ENCODE results near the gene KSR1. TPM values are rescaled to one million over a fixed set of nuclear protein-coding genes. Genes with fewer than 3 reads are reported as not detected.
"Not testable (repeated sequence)": the region's sequence is repeated elsewhere in the genome, so short reads cannot be mapped to it uniquely, and the experiment has no call there.

The KSR1 gene
- total RNA-seq, 1 donor from 2014 or later = 49.7 TPM

DNA sequence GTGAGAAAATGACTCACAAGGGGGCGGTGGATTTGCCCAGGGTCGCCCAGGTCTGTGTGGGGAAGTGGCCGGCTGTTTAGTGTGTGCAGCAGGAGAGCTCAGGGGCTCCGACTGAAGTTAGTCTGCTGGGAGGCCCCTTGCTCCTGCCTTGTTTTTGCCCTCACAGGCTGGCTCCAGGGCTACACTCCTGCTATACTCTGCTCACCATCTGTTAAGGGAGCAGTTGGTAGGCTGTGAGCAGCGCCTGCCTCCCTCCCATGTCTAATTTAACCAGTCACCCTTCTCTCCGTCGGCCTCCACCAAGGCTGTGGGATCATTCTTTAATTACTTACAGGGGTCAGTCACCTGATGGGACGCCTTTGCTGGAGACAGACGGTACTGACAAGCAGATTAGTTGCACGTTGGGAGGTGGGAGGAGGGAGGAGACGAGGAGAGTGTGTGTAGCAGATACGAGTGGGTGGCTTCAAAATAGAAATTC is 35.5 kb downstream of the KSR1 start:
- DNase-seq (ENCODE audit: extremely low read depth, low read depth, low spot score) = no peak

DNA sequence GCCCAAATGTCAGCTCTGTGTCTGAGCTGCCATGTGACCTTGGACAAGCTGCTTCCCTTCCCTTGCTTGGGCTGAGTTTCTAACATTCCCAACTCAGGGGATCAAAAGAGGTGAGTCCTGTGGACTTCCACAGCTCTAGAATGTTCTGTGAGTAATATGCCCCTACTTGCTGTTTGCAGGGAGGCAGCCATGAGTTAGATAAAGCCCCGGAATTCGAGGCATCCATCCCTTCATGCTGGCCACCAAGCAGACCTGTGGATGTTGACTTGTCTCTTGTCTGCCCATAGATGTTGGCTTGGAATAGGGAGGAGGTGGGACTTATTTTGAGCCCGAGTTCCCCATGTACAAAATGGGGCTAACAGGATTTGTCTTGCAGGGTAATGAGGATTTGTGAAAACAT is 36.2 kb downstream of the KSR1 start:
- DNase-seq (ENCODE audit: extremely low read depth, low read depth, low spot score) = no peak

DNA sequence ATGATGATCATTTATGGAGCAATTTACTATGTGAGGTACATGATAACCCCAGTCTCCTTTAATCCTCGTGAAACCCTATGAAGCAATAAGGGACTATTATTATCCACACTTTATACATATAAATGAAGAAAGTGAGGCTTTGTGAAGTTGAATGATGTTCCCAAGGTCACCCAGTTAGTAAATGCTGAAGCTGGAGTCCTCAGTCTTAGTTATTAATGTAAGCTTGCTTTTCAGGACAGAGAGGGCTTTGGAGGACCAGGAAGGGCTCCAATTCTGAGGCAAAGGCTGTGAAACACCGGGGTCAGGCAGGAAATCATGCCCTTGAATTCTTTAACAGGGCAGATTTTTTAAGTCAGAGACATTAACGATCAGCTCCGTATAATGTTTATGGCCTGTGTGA is 36.8 kb downstream of the KSR1 start:
- DNase-seq (ENCODE audit: extremely low read depth, low read depth, low spot score) = no peak

DNA sequence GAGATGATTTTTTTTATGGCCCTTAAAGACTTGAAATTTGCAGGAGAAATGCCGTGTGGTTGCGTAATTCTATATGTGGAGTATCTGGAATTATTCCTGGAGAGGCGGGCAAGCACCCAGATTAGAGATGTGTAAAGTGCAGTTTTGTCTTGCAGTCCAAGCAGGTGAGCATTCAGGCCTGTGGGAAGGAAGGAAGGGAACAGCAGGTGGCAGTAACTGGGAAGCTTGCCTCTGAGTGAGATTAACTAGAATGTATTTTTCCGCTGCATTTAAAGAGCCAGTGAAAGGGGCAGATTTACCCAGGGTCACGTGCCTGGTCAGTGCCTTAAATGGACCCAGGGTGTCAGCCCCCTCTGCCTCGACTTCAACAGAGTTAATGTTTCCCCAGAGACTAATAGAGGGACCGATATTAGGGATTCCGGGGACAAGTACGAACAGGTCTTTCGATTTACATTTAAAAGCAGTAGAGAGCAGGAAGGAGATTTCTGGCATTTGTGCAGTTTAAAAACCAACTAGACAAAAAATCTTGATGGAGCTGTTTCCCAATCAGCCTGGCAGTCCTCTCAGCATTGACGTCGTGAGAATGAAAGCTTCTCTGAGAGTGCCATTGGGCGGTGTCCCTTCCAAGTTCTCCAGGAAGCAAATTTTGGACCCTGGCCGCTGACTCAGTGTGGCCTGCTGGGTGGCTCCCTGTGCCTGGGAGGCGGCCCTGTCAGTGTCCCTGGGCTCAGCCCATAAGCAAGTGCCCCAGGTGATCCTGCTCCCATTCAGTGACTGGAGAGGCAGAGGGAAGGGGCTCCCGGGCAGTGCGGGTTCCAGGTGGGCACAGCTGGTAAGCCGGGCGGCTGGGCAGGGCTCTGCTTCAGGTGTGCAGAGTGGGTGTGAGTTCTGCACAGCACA is 38.2 kb downstream of the KSR1 start:
- DNase-seq (ENCODE audit: extremely low read depth, low read depth, low spot score) = no peak

DNA sequence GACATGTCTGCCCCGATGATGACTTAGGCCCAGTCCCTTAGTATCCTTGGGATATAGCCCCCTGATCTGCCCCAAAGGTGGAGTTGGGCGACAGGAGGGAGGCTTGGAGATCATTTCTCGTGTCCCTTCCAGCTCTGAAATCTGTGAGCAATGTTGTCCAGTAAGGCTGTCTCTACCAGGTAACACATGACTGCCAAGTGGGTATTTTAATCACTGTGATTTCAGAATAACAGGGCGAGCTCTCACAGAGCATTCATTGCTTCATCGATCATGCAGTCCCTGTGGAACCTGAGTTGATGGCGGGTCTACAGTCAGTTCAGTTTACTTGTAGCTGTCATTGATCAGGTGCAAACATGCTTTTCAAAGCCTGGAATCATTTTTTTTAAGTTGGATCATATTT is 39.2 kb downstream of the KSR1 start:
- no peak for DNase-seq (ENCODE audit: extremely low read depth, low read depth, low spot score)

DNA sequence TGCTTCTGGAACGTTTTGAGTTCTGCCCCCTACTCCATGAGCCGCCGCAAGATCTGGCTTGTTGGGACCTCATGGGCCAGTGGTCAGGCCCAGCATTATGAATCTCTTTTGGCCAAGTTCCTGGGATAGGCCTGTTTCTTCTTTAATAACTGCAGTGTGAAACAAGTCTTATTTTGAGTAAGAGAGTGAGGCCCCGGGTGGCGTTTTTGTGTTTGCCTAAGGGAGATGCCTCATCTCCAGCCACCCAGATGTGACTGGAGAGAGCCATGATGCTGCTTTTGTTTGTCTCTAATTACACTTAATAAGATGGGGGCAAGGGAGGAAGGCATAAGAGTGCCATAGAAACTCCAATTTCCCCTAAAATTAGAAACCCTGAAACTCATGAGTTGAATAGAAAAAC is 39.8 kb downstream of the KSR1 start:
- no peak for DNase-seq (ENCODE audit: extremely low read depth, low read depth, low spot score)

DNA sequence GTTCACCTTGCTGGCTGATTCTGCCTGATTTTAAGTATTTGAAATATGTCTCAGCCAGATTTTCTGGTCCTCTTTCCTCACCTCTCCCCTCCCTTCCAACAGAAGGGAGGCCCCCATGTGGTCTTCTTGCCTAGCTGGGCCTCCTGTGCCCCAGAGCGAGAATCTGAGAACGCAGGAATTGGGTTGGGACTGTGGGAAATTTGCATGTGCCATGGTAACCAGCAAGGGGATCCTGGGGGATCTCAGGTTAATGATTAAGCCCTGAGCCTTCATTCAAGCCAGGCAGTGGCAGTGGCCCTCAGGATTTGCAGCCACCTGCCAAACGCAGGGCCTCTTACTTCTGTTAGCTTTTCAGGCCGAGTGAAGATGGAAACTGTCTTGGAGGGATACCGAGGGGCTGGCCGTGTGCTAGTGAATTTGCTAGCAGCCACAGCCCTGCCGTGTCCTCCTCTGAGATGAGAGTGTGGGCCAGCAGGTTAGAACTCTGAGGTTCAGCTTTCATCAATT is 40.2 kb downstream of the KSR1 start:
- DNase-seq (ENCODE audit: extremely low read depth, low read depth, low spot score) = no peak

DNA sequence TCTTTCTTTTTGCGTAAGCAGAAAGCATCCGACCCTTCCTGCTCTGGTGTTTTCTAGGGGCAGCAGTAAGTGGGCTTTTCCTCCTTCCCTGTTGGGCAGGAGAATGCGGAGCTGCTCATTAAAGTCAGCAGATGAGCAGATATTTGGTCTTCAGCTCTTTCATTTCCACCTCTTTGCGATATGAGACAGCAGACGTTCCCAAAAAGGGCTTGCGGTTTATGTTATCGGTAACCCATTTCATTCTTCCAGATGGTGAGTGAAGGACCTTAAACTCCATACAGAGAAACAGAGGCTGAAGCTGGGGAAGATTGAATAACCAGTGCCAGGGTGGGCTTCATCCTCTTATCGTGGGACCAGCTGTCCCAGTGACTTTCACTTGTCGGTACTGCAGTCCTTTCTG is 40.7 kb downstream of the KSR1 start:
- no peak for DNase-seq (ENCODE audit: extremely low read depth, low read depth, low spot score)

DNA sequence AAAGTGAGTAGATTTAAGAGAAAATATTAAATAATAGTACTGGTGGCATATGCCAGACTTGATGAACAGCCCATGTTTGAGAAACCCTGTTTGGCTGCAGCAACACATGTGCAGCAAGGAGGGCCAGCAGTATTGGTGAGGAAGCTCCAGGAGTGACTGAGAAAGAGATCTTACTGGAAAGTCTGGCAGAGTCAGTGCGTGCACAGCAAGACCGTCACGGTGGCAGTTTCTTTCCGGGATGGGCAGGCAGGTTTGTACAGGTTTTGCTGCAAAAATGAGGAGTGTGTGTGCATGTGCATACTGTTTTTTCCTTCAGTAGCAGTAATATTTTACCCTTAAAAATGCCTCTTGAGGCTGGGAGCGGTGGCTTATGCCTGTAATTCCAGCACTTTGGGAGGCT is 41.4 kb downstream of the KSR1 start:
- DNase-seq (ENCODE audit: extremely low read depth, low read depth, low spot score) = no peak

DNA sequence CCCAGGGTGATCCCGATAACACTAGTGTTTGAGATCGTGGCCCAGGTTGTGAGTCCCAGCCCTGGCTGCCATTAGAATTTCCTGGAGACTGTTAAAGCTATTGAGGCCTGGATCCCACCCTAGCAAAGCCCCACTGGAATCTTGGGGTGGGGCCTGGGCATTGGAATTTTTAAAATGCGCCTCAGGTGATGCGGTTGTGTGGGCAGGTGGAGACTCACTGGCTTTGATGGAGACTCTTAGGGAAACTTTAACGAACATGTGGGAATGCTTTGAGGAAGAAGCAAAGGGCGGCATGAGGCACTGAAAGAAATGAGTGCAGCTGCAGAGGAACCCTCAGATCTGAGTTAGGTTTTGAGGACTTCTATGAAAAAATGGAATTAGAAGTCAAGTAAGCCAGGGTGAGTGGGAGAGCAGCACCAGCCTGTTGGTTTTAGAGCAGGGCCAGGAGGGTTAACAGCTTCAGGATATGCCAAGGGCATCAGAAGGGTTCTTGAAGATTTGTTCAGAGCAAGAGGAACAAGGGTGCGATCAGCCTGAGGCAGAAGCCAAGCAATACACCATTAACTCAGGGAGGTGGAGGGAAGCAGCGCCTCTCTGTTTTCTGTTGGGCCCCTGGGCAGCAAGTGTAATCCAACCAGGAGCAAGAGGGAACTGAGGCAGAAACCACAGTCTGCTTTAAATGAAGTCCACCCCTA is 42.5 kb downstream of the KSR1 start:
- DNase-seq (ENCODE audit: extremely low read depth, low read depth, low spot score) = no peak

DNA sequence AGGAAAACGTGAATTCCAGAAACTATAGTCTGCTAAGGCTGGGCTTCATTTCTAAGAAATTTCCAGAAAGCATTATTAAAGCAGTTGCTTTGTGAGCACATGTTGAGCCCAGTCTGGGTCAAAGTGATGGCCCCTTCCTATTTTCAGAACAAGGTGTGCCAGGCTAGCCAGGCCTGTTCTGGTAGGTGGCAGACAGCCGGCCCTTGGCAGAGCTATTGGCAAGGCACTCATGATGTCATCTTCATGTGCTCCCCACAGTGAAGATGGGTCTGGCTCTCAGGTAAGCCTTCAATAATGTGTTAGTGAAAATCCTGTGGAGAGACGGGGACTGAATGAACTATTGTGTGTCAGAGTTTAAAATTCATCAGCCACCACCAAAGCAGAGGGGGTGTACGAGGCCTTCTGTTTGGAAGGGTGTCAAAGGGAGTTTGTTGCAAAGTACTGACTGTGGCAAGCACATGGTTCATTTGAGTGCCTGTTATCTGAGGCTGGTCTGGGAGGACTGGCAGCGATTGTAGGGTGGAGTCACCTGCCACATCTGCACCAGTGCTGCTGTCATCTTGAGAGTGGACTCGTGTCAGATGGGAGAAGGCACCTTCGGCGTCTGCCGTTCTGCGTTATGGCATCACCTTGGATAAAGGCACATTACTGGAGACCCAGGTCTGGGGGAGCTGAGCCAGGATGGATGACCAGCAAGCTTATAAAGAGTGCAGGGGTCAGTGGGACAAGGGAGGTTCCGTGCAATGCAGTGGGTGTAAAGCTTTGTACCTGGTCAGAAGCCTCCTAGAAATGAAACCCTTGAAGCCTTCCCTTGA is 43.4 kb downstream of the KSR1 start:
- DNase-seq (ENCODE audit: extremely low read depth, low read depth, low spot score) = no peak

DNA sequence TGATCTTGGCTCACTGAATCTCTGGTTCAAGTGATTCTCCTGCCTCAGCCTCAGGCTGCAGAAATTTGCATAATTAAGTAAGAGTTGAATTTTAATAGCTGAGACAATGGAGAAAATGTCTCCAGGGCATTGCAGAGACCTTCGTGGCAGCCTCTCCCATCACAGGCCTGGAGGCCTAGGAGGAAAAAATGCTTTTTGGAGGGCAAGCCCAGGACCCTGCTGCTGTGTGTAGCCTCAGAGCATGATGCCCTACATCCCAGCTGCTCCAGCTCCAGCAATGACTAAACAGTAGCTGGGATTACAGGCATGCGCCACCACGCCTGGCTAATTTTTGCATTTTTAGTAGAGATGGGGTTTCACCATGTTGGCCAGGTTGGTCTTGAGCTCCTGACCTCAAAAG is 45.1 kb downstream of the KSR1 start:
- DNase-seq (ENCODE audit: extremely low read depth, low read depth, low spot score) = not testable (repeated sequence)

DNA sequence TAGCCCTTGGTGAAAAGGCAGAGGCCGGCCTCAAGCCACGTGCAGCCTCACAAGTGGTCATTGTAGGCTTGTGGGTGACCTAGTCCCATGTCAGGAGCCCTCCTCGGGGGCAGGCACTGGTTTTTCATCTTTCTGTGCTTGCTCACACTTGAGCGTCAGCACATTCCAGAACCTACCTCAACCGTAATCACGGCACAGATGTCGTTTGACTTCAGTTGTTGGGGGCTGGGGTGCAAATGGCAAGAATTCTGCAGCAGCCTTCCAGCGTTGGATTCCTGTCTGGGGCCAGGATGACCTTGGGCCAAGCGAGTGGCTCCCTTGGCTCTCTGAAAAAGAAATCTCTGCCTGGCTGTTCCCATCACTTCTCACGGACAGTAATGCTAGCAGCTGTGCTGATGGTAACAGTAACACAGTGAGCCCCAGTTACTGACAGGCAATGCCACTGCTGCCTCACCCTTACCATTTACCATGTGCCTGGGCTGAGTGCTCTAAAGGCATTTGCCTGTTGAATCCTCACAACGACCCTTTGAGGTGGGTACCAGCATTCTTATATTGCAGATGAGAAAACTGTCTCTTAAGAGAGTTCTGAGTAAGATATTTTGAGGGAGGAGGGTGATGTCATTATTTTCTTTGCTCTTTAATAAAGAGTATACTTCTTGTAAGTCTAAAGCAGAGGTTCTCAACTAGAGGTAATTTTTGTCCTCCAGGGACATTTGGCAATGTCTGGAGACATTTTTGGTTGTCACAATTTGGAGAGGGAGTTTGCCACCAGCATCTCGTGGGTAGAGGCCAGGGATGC is 46.5 kb downstream of the KSR1 start:
- no peak for DNase-seq (ENCODE audit: extremely low read depth, low read depth, low spot score)

DNA sequence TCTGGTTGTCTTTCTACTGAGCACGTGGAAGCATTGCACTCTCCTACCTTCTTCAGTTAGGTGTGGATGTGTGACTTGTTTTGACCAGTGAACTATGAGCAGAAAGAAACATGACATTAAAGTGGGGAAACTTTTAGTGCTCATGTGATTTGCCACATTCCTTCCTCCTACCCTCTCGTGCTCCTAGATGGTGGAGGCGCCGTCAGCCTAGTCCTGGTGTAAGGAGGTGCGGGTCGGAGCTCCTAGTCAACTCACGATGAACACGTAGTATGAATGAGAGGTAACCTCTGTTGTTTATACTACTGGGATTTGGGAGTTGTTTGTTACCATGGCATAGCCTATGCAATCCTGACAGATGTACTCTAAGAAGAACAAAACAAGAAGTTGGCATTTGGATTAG is 47.4 kb downstream of the KSR1 start:
- no peak for DNase-seq (ENCODE audit: extremely low read depth, low read depth, low spot score)

DNA sequence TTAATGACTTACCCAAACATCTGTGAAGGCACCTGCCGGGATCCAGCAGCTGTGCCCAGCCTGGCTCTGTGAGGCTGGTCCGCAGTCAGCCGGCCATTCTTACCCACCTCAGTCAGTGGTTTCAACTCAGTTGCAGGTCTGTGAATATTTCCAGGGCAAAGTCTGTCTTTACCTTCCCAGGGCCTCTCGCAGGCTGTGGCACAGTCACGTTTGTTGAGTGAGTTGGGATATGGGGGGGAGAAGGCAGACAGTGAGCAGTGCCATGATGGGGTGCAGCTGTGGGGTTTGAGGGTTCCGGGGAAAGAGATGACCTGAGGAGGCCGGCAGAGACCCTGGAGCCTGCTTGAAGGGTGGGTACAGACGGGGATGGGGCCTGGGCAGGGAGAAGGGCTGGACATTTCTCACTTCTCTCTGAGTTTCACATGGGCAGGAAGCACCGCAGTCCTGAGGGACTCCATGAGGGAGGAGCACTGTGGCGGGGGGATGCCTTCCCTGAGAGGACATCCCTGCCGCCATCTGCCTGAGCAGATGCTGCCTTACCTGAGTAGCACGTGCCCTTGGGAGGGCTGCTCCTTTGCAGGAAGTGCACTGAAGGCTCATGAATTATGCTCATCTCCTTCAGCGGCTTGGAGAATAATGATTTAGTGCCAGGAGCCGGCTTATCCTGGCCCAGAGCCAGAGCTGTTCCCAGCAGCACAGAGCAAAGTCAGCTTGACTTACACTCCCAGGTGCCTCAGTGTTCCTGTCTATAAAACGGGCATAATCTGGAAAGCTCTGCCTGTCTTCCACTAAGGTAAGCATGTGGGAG is 48.1 kb downstream of the KSR1 start:
- DNase-seq (ENCODE audit: extremely low read depth, low read depth, low spot score) = no peak

DNA sequence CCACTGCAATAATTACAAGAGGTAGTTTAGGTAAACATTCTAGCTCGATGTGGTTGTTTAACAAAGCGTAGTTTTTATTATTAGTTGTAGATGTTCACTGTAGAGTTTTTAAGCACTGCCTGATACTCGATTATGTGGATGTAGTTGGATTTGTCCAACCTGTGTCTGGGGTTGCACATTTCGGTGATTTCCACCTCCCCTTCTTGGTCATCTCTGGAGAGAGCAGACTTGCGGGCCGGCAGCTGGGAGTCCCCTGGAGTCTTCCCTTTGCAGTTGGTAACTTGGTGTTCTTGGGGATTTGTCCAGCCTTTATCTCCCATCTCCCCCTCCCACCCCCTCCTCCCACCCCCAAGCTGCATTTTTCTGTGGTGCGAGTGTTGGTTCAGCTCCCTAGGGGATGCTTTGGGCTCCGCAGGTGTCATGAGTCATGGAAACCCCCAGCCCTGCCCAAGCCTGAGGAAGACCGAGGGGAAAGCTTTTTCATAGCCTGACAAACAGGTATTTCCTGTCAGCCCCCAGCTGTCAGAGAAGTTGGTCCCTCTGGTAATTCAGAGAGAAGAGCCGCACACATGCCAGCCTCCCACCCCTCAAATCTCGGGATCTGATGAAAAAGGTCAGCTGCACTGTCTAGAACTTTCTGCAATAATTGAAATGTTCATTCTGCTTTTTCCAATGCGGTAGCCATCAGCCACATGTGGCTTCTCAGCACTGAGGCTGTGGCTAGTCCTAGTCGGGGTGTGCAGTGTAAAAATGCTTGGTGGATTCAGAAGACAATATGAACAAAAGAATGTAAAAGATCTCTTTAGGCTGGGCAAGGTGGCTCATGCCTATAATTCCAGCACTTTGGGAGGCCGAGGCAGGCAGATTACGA is 50.3 kb downstream of the KSR1 start:
- DNase-seq (ENCODE audit: extremely low read depth, low read depth, low spot score) = no peak

DNA sequence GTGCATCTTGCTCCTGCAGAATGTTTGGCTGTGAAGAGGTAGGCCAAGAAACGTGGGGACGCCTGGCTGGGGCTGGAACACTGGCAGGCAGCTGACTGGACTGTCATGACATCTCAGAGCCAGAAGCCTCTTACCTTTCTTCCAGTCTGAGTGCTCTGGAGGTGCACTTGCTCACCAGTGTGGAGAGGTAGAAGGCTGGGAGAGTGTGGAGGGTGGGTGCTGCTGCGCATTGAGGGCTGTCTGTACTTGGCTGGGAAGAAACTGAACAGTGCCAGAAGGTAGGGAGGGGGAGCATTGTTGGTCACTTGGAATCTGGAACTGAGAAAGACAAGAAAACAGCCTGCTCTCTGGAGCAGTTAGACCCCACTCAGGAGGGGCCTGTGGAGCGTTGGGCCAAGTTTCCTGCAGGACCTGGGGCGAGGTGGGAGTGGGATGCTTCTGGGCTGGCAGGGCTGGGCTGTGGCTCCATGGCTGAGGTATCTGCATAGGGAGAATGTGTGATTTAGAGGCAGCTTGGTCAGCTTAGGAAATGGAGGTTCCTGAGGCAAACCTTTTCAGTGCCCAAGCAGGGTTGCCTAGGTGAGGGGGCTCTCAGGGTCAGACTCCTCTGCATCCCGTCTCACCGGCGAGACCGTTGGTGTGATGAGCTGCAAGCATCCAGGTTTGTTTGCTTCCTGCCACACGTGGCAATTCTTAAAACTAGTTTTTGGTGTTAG is 55.1 kb downstream of the KSR1 start:
- DNase-seq (ENCODE audit: extremely low read depth, low read depth, low spot score) = no peak

DNA sequence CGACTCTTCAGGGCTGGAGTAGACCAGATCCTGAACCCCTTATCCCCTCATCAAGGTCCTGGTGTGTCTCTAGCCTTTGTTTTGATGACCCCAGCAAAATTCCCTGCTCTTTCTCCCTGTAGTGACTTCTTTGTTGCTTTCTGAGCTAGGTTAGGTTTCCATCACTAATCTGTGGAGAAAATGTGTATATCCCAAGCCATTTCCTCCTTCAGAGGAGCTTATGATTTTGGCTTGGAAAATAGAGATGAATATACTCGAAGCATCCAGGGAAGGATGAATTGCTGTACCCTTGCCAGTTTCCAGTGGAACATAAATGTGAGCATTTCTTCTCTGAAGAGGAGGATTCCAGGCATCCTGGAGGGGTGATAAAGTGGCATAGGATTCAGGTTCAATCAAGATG is 55.8 kb downstream of the KSR1 start:
- no peak for DNase-seq (ENCODE audit: extremely low read depth, low read depth, low spot score)
